ENCODE measurements around the gene BRD3OS. TPM values are rescaled to one million over a fixed set of nuclear protein-coding genes. Genes with fewer than 3 reads are reported as not detected.

Gene BRD3OS
- total and polyA plus RNA-seq, 2 of the 4 experiments (the other 2 are of a cell fraction): 15.8 to 20.7 TPM

DNA sequence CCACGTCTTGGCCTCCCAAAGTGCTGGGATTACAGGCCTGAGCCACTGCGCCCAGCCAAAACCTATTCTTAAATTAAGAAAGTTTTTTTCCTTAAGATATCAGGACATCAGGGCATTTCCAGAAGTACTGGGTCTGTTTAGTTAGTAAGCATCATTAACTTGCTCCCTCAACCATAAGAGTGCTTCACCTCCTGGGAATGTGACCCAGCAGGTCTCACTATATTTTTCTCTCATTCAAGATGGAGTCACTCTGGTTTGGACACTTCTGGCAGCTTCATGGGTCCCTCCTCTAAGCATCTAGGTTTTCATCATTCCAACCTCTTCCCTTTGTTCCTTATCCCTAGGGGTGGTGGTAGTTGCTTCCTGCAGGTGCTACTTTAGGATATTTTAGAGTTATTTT is 10.3 kb upstream of the BRD3OS start:
- Histone ChIP-seq H4K20me1 (ENCODE audit: insufficient read depth, low read length) (no peaks in the 10 kb centered on the region), H3K4me2 (ENCODE audit: low read depth, low read length) (no peak overlapping the region), H3K9me3 (ENCODE audit: control insufficient read depth, insufficient read depth, low read length) (peaks cover 7% of the 10 kb centered on the region), H3K4ac (ENCODE audit: low read depth, low read length) (no peak overlapping the region), H2BK5ac (ENCODE audit: low read depth, low read length, poor library complexity, severe bottlenecking) (no peak overlapping the region), H3K36me3 (ENCODE audit: control insufficient read depth, insufficient read depth, low read length) (no peaks in the 10 kb centered on the region), H3K4me1 (ENCODE audit: control insufficient read depth, insufficient read depth, low read length) (no peaks in the 10 kb centered on the region), H2BK20ac (ENCODE audit: low read depth, low read length) (no peak overlapping the region), H4K5ac (ENCODE audit: low read depth, low read length) (no peak overlapping the region), H3K4me3 (ENCODE audit: insufficient read depth, low read depth, low read length) (no peak overlapping the region), H3K9me1 (ENCODE audit: insufficient read depth, low read length) (no peaks in the 10 kb centered on the region), H3K79me1 (ENCODE audit: low read depth in 1 of 2, low read length in 2 of 2) (no peaks in the 10 kb centered on the region), H3K14ac (replicated peaks; ENCODE audit: low read depth, low read length) (no peak overlapping the region), H2AK5ac (ENCODE audit: low read depth, low read length) (no peak overlapping the region), H2BK15ac (ENCODE audit: low read depth, low read length) (no peak overlapping the region), H3K23ac (ENCODE audit: low read depth, low read length) (no peak overlapping the region), H3K9ac (ENCODE audit: low read depth, low read length) (no peak overlapping the region), H4K91ac (ENCODE audit: insufficient read depth, low read depth, low read length) (no peak overlapping the region), H3K27ac (ENCODE audit: insufficient read depth, low read length) (no peak overlapping the region), H3K27me3 (ENCODE audit: control insufficient read depth, insufficient read depth, low read length) (no peaks in the 10 kb centered on the region), H2BK120ac (ENCODE audit: low read depth, low read length) (no peak overlapping the region), H2AK9ac (replicated peaks; ENCODE audit: low read depth, low read length, poor library complexity) (no peak overlapping the region), H3K56ac (ENCODE audit: extremely low read depth, insufficient read depth, low read length) (no peak overlapping the region), H3K18ac (ENCODE audit: low read depth, low read length) (no peak overlapping the region), H4K8ac (ENCODE audit: low read depth in 2 of 2, low read length in 2 of 2) (no peak overlapping the region), H2AFZ (replicated peaks; ENCODE audit: low read length, poor library complexity) (no peak overlapping the region)
- BruUV-seq (replicated peaks): no TSS peak
- DNase-seq (no peak), ATAC-seq (ENCODE audit: low read depth) (no peak)
- TF ChIP-seq NFE2L2 (IDR thresholded peaks at IDR 0.05; ENCODE audit: low read depth, low read length): no peak
- TF ChIP-seq FOS (IDR thresholded peaks at IDR 0.05; ENCODE audit: low read depth, low read length): no peak
- TF ChIP-seq MAZ (IDR thresholded peaks at IDR 0.05; ENCODE audit: borderline replicate concordance, low read depth, low read length): no peak
- TF ChIP-seq RAD21 (IDR thresholded peaks at IDR 0.05; ENCODE audit: low read length): no peak
- TF ChIP-seq SMC3 (IDR thresholded peaks at IDR 0.05; ENCODE audit: low read depth, low read length): no peak
- TF ChIP-seq, protein P1, sequence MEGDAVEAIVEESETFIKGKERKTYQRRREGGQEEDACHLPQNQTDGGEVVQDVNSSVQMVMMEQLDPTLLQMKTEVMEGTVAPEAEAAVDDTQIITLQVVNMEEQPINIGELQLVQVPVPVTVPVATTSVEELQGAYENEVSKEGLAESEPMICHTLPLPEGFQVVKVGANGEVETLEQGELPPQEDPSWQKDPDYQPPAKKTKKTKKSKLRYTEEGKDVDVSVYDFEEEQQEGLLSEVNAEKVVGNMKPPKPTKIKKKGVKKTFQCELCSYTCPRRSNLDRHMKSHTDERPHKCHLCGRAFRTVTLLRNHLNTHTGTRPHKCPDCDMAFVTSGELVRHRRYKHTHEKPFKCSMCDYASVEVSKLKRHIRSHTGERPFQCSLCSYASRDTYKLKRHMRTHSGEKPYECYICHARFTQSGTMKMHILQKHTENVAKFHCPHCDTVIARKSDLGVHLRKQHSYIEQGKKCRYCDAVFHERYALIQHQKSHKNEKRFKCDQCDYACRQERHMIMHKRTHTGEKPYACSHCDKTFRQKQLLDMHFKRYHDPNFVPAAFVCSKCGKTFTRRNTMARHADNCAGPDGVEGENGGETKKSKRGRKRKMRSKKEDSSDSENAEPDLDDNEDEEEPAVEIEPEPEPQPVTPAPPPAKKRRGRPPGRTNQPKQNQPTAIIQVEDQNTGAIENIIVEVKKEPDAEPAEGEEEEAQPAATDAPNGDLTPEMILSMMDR (conservative IDR thresholded peaks at IDR 0.05; ENCODE audit: low read depth, low read length): no peak
- TF ChIP-seq MAFK (IDR thresholded peaks at IDR 0.05; ENCODE audit: low read depth, low read length): no peak
- TF ChIP-seq CEBPB (IDR thresholded peaks at IDR 0.05; ENCODE audit: low read depth, low read length): no peak
- TF ChIP-seq, protein P2, sequence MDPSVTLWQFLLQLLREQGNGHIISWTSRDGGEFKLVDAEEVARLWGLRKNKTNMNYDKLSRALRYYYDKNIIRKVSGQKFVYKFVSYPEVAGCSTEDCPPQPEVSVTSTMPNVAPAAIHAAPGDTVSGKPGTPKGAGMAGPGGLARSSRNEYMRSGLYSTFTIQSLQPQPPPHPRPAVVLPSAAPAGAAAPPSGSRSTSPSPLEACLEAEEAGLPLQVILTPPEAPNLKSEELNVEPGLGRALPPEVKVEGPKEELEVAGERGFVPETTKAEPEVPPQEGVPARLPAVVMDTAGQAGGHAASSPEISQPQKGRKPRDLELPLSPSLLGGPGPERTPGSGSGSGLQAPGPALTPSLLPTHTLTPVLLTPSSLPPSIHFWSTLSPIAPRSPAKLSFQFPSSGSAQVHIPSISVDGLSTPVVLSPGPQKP (IDR thresholded peaks at IDR 0.05; ENCODE audit: borderline replicate concordance, low read depth, low read length): no peak
- TF ChIP-seq POLR2A (IDR thresholded peaks at IDR 0.05; ENCODE audit: low read depth, low read length): no peak
- TF ChIP-seq USF2 (IDR thresholded peaks at IDR 0.05; ENCODE audit: low read depth, low read length): no peak
- TF ChIP-seq MXI1 (IDR thresholded peaks at IDR 0.05; ENCODE audit: borderline replicate concordance, low read depth, low read length): no peak
- no peak for TF ChIP-seq RCOR1 (IDR thresholded peaks at IDR 0.05; ENCODE audit: insufficient replicate concordance, low read length)
- no peak for TF ChIP-seq RFX5 (IDR thresholded peaks at IDR 0.05; ENCODE audit: low read depth, low read length)
- no CpG with 5 or more reads among the region's 2 CpGs for WGBS, 2 experiments (ENCODE audit: extremely low coverage in 2 of 2, insufficient read length in 1 of 2)
- intact Hi-C loops (cut with micrococcal nuclease) (no loop called here), in situ Hi-C loops (cut with MboI; ENCODE audit: low sequenced_read_pairs) (no loop called here), dilution Hi-C loops (cut with HindIII; ENCODE audit: low sequenced_read_pairs, unreplicated experiment) (loop anchor here (25.0 kb wide), 1 partner anchor 228 kb away; no protein-coding TSS in a partner anchor)
- ChIA-PET CTCF (no interaction called here), POLR2A (ENCODE audit: unreplicated experiment) (no interaction called here)
